ENCODE results near the gene B9D2. TPM values are rescaled to one million over a fixed set of nuclear protein-coding genes. Genes with fewer than 3 reads are reported as not detected.

B9D2 gene
- polyA plus RNA-seq, 1 donor from 2014 or later: 15.9 TPM

DNA sequence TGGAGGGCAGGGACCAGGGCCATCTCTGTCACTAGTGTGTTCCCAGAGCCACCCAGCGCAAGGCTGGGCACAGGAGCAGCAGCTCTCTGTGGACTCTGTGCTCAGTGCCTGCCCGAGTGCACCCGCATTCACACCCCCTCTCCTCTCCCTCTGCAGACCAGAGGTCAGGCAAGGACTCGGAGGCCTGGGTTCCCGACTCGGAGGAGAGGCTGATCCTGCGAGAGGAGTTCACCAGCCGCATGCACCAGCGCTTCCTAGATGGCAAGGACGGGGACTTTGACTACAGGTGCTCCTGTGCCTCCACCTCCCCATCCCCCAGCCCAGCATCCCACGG is 43.8 kb downstream of the B9D2 start:
- H3K36me3 ChIP-seq (ENCODE audit: insufficient read depth, low read length): peaks cover 6% of the 10 kb centered on the region
- no peak overlapping the region for H3K27ac ChIP-seq (ENCODE audit: low read length)
- H3K9me3 ChIP-seq (ENCODE audit: low read length): no peaks in the 10 kb centered on the region
- H3K27me3 ChIP-seq (ENCODE audit: insufficient read depth, low read depth, low read length): no peaks in the 10 kb centered on the region
- no peak overlapping the region for H2AFZ ChIP-seq (ENCODE audit: low read depth, low read length)
- H3K9me2 ChIP-seq (ENCODE audit: insufficient read depth, low read length): no peaks in the 10 kb centered on the region
- H3F3A ChIP-seq (ENCODE audit: insufficient read depth, low read length, poor library complexity, severe bottlenecking): no peaks in the 10 kb centered on the region
- no peak overlapping the region for H3K4me2 ChIP-seq (ENCODE audit: low read length)
- TF ChIP-seq EZH2 (IDR thresholded peaks at IDR 0.05; ENCODE audit: borderline replicate concordance, insufficient read depth, low read length, poor library complexity, severe bottlenecking) (no peak), EP300 (conservative IDR thresholded peaks at IDR 0.05; ENCODE audit: poor library complexity, severe bottlenecking) (no peak), TAF1 (IDR thresholded peaks at IDR 0.05; ENCODE audit: low read depth) (no peak), RAD21 (conservative IDR thresholded peaks at IDR 0.05) (no peak)
- TF ChIP-seq, protein P1, sequence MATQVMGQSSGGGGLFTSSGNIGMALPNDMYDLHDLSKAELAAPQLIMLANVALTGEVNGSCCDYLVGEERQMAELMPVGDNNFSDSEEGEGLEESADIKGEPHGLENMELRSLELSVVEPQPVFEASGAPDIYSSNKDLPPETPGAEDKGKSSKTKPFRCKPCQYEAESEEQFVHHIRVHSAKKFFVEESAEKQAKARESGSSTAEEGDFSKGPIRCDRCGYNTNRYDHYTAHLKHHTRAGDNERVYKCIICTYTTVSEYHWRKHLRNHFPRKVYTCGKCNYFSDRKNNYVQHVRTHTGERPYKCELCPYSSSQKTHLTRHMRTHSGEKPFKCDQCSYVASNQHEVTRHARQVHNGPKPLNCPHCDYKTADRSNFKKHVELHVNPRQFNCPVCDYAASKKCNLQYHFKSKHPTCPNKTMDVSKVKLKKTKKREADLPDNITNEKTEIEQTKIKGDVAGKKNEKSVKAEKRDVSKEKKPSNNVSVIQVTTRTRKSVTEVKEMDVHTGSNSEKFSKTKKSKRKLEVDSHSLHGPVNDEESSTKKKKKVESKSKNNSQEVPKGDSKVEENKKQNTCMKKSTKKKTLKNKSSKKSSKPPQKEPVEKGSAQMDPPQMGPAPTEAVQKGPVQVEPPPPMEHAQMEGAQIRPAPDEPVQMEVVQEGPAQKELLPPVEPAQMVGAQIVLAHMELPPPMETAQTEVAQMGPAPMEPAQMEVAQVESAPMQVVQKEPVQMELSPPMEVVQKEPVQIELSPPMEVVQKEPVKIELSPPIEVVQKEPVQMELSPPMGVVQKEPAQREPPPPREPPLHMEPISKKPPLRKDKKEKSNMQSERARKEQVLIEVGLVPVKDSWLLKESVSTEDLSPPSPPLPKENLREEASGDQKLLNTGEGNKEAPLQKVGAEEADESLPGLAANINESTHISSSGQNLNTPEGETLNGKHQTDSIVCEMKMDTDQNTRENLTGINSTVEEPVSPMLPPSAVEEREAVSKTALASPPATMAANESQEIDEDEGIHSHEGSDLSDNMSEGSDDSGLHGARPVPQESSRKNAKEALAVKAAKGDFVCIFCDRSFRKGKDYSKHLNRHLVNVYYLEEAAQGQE (IDR thresholded peaks at IDR 0.05; ENCODE audit: borderline replicate concordance): no peak
- no peaks in the 10 kb centered on the region for H4K20me1 ChIP-seq (ENCODE audit: insufficient read depth)
- H3K79me2 ChIP-seq (replicated peaks; ENCODE audit: insufficient read depth, low read length): no peaks in the 10 kb centered on the region
- H3K9ac ChIP-seq (ENCODE audit: low read length): no peak overlapping the region
- H3K4me3 ChIP-seq (ENCODE audit: low read length): no peak overlapping the region

DNA sequence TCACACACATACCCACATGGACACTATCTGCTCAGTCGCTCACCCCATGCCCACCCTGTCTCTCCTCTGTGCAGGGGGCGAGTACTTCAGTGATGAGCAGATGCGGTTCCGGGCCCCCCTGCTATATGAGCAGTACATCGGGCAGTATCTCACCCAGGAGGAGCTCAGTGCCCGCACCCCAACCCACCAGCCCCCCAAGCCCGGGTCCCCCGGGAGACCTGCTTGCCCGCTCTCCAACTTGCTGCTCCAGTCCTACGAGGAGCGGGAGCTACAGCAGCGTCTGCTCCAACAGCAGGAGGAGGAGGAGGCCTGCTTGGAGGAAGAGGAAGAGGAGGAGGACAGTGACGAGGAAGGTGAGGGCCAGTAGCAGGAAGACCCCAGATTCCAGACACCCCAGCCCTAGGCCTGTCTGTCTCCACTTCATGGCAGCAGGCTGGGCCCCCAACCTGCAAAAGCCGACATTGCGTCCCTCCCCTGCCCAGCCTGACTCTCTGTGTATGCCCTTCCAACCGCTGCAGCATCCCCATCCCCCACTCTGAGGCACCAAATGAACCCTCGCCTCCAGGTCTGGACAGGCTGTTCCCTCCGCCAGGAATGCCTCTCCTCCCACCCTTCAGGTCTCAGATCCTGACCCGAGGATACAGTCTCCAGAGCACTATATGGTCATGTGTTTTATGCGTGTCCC is 44.3 kb downstream of the B9D2 start:
- no peaks in the 10 kb centered on the region for H3K9me3 ChIP-seq (ENCODE audit: low read length)
- H3K36me3 ChIP-seq (ENCODE audit: insufficient read depth, low read length): peaks cover 6% of the 10 kb centered on the region
- TF ChIP-seq MXI1 (conservative IDR thresholded peaks at IDR 0.05; ENCODE audit: poor library complexity, severe bottlenecking) (no peak), RAD21 (conservative IDR thresholded peaks at IDR 0.05) (no peak), SMC3 (conservative IDR thresholded peaks at IDR 0.05; ENCODE audit: poor library complexity) (no peak), EP300 (conservative IDR thresholded peaks at IDR 0.05; ENCODE audit: poor library complexity, severe bottlenecking) (no peak)
- TF ChIP-seq, protein P1 (IDR thresholded peaks at IDR 0.05; ENCODE audit: borderline replicate concordance): no peak
- H3F3A ChIP-seq (ENCODE audit: insufficient read depth, low read length, poor library complexity, severe bottlenecking): no peaks in the 10 kb centered on the region
- no peaks in the 10 kb centered on the region for H3K79me2 ChIP-seq (replicated peaks; ENCODE audit: insufficient read depth, low read length)
- no peaks in the 10 kb centered on the region for H3K9me2 ChIP-seq (ENCODE audit: insufficient read depth, low read length)
- no peak overlapping the region for H3K4me3 ChIP-seq (ENCODE audit: low read length)
- no peak overlapping the region for H3K4me2 ChIP-seq (ENCODE audit: low read length)
- no peaks in the 10 kb centered on the region for H4K20me1 ChIP-seq (ENCODE audit: insufficient read depth)
- no peak overlapping the region for H3K9ac ChIP-seq (ENCODE audit: low read length)
- H3K27ac ChIP-seq (ENCODE audit: low read length): no peak overlapping the region
- no peak overlapping the region for H2AFZ ChIP-seq (ENCODE audit: low read depth, low read length)
- H3K27me3 ChIP-seq (ENCODE audit: insufficient read depth, low read depth, low read length): no peaks in the 10 kb centered on the region
